ENCODE data around the gene RGMB.

DNA sequence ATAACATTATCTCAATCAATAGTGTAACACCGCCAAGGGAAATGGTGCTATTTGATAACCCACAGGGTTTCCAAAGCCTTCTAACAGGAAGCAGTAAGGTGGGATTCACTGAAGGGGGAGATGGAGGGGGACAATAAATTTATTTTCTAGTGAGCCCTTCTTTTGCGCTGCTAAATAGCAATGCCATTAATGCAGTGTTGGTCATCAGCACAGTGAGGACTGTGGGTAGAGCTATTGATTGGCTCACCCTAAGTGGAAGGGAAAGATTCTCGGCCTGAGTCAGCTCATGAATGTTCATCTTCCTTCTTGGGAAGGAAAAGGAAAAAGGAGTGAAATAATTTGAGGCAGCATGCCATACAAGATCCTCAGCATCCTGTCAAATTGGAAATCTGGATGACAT is 25.4 kb downstream of the RGMB start:
- TF ChIP-seq, protein P1, sequence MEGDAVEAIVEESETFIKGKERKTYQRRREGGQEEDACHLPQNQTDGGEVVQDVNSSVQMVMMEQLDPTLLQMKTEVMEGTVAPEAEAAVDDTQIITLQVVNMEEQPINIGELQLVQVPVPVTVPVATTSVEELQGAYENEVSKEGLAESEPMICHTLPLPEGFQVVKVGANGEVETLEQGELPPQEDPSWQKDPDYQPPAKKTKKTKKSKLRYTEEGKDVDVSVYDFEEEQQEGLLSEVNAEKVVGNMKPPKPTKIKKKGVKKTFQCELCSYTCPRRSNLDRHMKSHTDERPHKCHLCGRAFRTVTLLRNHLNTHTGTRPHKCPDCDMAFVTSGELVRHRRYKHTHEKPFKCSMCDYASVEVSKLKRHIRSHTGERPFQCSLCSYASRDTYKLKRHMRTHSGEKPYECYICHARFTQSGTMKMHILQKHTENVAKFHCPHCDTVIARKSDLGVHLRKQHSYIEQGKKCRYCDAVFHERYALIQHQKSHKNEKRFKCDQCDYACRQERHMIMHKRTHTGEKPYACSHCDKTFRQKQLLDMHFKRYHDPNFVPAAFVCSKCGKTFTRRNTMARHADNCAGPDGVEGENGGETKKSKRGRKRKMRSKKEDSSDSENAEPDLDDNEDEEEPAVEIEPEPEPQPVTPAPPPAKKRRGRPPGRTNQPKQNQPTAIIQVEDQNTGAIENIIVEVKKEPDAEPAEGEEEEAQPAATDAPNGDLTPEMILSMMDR (IDR thresholded peaks at IDR 0.05), result no peak
- TF ChIP-seq POLR2A (IDR thresholded peaks at IDR 0.05), result no peak
